Astrocyte of the cerebellum (primary cell): Measurements from ENCODE around the gene RUBCN.
A peak's percentile ranks its signal among the peaks of the same experiment; 100 is the strongest.
"Not testable (repeated sequence)": the region's sequence is repeated elsewhere in the genome, so short reads cannot be mapped to it uniquely, and the experiment has no call there.

ENCODE experiments used
- DNase-seq: peaks from one replicate; pipeline ENCODE4 v3.0.0-alpha.2; 2011; ENCODE audit warnings: low read depth
- H3K4me3 ChIP-seq: 2 replicates; pipeline ENCODE4 v1.5.1; 2011; ENCODE audit warnings: mild to moderate bottlenecking, low read depth, low read length, moderate library complexity
- in situ Hi-C: cut with HindIII; loops from 2 replicates; pipeline ENCODE4 v1.10.0; 2017; ENCODE audit warnings: low sequenced_read_pairs
- TF ChIP-seq, protein P1 (sequence below): IDR thresholded peaks from 2 replicates; pipeline ENCODE4 v1.5.1; 2012; ENCODE audit warnings: low read length, low read depth, moderate library complexity, mild to moderate bottlenecking; ENCODE audit errors: missing control alignments

Gene RUBCN

DNA sequence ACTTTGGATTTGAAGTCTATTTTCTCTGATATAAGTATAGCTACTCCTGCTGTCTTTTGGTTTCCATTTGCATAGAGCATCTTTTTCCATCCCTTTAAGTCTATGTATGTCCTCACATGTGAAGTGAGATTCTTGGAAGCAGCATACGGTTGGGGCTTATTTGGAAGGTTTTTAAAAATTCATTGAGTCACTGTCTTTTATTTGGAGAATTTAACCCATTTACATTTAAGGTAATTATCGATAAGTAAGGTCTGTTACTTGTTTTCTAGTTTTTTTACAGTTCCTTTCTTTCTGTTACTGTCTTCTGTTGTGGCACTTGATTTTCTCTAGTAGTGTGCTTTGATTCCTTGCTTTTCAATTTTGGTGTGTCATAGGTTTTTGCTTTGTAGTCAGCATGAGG, 14.0 kb downstream of the RUBCN start:
- H3K4me3 ChIP-seq, result no peak overlapping the region
- in situ Hi-C loops, result no loop called here
- TF ChIP-seq, protein P1, sequence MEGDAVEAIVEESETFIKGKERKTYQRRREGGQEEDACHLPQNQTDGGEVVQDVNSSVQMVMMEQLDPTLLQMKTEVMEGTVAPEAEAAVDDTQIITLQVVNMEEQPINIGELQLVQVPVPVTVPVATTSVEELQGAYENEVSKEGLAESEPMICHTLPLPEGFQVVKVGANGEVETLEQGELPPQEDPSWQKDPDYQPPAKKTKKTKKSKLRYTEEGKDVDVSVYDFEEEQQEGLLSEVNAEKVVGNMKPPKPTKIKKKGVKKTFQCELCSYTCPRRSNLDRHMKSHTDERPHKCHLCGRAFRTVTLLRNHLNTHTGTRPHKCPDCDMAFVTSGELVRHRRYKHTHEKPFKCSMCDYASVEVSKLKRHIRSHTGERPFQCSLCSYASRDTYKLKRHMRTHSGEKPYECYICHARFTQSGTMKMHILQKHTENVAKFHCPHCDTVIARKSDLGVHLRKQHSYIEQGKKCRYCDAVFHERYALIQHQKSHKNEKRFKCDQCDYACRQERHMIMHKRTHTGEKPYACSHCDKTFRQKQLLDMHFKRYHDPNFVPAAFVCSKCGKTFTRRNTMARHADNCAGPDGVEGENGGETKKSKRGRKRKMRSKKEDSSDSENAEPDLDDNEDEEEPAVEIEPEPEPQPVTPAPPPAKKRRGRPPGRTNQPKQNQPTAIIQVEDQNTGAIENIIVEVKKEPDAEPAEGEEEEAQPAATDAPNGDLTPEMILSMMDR, result no peak
- DNase-seq, result no peak

DNA sequence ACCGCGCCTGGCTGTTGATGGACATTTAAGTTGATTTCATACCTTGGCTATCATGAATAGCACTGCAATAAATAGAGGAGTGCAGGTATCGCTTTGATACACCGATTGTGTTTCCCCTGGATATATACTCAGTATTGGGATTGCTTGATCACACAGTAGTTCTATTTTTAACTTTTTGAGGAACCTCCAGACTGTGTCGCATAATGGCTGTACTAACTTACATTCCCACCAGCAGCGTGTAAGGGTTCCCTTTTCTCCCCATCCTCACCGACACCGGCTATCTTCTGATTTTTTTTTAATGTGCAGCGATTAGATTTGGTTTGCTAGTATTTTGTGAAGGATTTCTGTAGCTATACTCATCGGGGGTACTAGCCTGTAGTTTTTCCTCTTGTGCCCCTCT, 16.0 kb downstream of the RUBCN start:
- TF ChIP-seq, protein P1, result no peak
- no peak for DNase-seq
- no peak overlapping the region for H3K4me3 ChIP-seq
- in situ Hi-C loops, result no loop called here

DNA sequence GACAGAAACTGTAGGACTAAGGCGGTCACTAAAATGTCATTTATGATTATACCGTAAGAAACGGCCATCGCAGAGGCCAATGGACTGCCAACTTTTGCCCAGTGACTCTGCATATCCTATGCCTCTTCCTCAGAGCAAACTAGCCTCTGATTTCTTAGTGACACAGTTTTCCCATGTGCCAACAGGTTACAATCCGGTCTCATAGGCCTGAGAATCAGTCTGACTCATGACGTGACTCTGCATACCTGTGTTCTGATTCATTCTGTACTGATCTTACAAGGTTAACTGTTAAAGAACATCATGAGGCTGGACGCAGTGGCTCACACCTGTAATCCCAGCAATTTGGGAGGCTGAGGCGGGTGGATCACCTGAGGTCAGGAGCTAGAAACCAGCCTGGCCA, 17.8 kb downstream of the RUBCN start:
- H3K4me3 ChIP-seq, result no peak overlapping the region
- in situ Hi-C loops, result no loop called here
- DNase-seq, result peak; percentile 39
- TF ChIP-seq, protein P1, result no peak

DNA sequence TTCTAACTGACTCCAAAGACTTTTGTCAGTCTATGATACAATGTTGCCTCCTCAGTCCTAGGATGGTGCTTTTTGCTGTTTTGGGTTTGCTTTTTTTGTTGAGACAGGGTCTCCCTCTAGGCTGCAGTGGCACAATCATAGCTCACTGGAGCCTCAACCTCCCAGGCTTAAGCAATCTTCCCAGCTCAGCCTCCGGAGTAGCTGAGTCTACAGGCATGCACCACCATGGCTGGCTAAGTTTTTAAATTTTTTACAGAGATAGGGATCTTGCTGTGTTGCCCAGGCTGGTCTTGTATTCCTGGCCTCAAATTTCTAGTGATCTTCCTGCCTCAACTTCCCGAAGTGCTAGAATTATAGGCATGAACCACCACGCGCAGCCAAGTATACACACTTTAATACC, 22.5 kb downstream of the RUBCN start:
- DNase-seq, result no peak
- in situ Hi-C loops, result no loop called here

DNA sequence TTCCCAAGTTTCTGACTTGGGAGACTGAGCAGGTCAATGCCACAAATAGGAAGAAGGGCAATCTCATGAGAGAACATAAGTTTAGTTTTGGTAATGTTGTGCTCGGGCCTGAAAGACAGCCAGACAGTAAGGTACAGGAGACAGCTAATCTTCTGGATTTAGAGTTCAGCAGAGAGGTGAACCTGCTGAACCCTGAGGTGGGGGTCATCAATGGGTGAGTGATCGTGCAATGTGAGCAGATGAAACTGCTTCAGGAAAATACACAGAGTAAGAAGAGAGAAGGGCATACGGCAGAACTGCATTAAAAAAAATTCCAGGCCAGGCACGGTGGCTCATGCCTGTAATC, 23.3 kb downstream of the RUBCN start:
- TF ChIP-seq, protein P1, result no peak
- H3K4me3 ChIP-seq, result no peak overlapping the region
- no peak for DNase-seq
- in situ Hi-C loops, result no loop called here

More for the DNA sequence above, 22.5 kb downstream of the RUBCN start:
- TF ChIP-seq, protein P1, result no peak
- no peak overlapping the region for H3K4me3 ChIP-seq

DNA sequence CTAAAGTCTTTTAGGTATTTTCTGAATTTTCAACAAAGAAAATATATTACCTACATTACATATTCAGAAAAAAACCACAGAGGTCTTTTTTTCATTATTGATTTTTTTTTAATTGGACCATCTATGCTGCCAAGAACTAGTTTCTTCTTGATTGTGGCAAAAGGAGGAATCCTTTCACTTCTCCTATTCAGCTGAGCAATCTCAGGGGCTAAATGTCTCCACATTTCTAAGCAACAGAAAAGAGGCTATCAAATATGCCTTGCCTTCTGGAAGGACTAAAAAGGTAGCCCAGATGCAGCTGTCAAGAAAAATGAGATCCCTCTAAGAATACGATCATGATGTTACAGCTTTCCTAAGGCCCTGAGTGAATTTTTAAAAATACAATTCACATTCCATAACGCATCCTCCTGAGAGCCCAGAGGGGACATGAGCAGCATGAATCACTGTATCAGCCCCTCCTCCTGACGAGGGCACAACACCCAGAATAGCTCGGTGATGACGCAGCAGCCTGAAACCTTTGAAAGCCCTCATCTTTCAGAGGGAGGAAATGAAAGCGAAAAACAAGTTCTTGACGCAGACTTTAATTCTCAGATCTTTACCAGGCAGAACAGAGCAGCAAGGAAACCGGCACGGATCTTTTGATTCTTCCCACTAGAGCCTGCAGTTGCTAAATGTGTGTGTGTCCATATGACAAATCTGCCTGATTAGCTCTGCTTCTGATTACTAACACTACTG, 24.6 kb downstream of the RUBCN start:
- peak; percentile 93 for DNase-seq
- TF ChIP-seq, protein P1, result no peak
- in situ Hi-C loops, result no loop called here
- H3K4me3 ChIP-seq, result peak overlapping the region; percentile 38

DNA sequence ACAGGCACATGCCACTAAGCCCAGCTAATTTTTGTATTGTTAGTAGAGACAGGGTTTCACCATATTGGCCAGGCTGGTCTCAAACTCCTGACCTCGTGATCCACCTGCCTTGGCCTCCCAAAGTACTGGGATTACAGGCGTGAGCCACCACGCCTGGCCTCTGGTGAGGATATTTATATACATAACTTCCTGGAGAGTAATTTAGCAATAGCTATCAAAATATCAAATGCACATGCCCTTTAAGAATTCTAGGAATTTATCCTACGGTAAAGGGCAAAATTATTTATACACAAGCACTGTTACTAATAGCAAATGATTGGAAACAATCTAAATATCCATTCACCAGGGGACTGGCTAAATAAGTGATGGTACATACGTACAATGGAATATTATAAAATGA, 25.7 kb downstream of the RUBCN start:
- in situ Hi-C loops, DNase-seq, H3K4me3 ChIP-seq: not testable (repeated sequence)
